Measurements from ENCODE around the gene POF1B.
"Not testable (repeated sequence)": the region's sequence is repeated elsewhere in the genome, so short reads cannot be mapped to it uniquely, and the experiment has no call there.

Gene POF1B, protein sequence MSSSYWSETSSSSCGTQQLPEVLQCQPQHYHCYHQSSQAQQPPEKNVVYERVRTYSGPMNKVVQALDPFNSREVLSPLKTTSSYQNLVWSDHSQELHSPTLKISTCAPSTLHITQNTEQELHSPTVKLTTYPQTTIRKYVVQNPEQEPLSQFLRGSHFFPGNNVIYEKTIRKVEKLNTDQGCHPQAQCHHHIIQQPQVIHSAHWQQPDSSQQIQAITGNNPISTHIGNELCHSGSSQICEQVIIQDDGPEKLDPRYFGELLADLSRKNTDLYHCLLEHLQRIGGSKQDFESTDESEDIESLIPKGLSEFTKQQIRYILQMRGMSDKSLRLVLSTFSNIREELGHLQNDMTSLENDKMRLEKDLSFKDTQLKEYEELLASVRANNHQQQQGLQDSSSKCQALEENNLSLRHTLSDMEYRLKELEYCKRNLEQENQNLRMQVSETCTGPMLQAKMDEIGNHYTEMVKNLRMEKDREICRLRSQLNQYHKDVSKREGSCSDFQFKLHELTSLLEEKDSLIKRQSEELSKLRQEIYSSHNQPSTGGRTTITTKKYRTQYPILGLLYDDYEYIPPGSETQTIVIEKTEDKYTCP

DNA sequence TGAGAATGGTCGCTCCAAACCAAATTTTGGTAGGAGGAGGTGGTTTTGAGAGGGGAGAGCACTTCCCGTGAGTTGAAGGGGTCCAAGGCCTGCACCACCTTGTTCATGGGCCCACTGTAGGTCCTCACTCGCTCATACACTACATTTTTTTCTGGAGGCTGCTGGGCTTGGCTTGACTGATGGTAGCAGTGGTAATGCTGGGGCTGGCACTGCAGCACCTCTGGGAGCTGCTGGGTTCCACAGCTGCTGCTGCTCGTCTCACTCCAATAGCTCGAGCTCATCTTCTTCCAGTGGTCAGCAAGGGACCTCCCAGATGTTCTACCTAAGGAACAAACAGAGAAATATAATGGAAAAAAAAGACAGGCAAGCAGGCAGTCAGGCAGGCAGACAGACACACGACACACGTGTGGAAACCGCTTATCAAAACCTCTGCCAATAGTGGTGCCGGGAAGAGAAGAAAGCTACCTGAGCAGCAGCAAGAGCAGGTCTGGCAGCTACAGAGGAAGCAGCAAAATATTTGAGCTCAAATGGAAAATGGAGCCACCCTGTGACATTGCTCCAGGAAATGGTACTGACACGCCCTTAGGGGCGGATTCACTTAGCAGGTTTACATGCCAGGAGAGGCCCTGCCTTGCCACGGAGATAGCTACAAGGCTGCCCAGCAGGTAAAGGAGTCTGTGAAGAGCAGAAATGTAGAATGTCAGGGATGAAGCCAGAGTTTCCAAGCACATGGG lies at the start of gene POF1B:
Gene POF1B, minus strand, starts transcription at position 492 of the 734 bp plus-strand sequence. Its CDS starts 211 bp downstream, at position 281.
- DNase-seq: no peak

DNA sequence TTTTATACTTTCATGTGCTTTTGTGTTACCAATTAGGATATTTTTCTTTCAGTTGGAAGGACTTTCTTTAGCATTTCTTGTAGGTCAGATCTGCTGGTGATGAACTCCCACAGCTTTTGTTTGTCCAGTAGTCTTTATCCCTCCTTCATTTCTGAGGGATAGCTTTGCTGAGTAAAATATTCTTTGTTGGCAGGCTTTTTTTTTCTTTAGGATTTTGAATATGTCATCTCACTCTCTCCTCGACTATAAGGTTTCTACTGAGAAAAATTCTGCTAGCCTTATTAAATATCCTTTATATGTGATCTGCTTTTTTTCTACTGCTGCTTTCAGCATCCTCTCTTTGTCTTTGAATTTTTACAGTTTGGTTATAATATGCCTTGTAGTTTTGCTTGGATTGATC lies 49.6 kb upstream of the POF1B start:
- no peak for DNase-seq

DNA sequence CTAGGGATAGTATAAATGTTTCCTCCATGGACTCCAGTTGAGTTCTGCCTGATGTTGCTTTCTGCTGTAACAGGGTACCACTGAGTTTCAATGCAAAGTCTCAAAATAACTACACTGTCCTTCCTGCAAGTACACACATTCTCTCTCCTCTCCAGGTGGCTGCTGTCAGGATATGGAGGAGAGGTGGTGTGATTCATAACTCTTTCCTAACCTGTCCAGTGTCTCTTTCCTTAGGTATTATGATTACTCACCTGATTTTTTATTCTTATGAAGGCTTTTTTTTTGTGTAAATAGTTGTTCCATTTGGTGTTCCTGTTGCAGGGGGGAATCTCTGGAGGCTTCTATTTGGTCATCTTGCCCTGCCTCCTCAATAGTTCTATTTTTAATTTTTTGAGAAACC lies 39.8 kb upstream of the POF1B start:
- DNase-seq: no peak

DNA sequence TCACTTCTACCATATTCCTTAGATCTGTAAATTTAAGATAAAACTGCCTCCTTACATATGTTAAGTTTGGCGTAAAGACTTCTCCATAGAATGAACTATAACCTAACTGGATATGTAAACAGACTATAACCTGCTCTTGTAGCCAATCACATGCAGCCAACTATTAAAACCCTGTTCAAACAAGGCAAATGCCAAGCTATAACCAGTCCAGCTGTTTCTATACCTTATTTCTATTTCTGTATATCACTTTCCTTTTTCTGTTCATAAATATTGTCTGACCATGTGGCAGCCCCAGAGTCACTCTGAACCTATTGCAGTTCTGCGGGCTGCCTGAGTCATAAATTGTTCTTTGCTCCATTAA lies 12.4 kb upstream of the POF1B start:
- DNase-seq: no peak

DNA sequence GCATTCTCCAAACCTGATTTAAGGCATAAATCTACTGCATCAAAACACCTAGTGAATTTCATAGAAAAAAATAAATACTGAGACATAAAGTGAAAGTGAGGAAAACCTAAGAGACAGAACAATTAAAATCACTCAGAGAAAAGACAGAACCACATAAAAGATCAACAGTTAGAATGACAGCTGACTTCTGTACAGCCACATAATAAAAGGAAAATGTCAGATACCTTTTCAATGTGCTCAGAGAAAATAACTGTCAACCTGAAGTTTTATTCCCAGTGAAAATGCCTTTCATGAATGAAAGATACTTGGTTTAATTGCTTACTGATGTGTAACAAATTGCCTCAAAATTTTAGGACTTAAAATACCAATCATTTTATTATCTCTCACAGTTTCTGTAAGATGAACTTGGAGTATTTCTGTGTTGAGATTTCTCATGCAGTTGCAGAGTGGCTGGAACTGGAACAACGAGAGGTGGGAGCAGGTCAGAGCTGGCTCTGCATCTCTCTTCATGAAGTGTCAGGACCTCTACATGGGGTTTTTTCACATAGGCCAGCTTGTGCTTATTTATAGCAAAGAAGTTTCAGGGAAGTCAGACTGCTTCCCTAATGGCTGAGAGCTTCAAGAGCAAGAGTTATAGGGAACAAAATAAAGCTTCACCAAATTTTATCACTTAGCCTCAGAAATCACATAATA lies 11.9 kb upstream of the POF1B start:
- no peak for DNase-seq

DNA sequence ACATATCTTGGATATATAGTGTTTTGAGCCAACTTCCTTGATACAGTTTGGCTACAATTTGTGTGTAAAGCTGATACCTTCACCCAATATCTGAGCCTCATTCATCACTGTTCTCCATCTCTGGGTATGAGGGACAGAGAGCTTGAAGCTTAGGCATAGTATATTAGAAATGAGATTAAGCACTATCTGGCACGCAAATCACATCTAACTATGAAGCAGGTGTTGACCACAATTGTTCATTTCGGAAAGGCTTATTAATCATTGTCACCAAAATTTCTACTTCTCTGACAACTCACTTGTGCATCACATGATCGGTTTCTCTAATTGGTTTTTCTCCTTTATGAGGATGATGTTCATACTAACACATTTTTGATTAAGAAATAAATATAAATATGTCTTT lies 2.1 kb upstream of the POF1B start:
- no peak for DNase-seq

DNA sequence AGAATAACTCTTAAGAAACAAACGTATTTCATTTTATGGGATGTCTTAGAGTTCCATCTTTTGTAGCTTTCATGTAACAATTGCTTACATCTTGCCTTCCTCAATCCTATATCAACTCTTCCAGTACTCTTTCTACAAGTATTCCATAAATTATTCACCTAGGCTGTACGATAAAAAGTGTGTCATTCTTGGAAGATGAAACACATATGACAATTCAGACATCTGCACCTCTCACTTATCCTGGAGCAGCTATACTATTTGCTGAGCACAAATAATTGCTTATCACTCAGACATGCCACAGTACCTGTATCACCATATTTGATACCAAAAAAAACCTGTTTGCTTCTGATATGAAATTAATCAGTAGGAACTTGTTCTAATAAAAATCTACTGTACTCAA lies 1.0 kb downstream of the POF1B start:
- DNase-seq: no peak

DNA sequence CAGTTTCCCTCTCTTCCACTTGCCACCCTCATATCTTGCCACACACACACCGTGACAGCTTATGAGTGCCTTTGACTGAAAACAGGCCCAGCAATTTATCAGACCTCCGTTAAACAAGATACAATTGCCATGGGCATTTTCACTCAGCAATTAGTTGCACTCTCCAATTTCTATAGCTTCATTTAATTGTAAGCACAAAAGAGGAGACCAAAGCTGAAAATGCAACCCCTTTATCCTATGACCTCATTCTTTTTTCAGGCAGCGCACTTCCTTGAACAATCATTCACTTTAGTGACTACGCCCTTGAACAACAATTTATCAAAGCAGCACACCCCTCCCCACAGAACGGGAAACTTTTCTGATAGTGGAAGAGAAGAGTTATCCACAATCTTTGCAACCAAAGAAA lies 4.1 kb downstream of the POF1B start:
- DNase-seq: no peak

DNA sequence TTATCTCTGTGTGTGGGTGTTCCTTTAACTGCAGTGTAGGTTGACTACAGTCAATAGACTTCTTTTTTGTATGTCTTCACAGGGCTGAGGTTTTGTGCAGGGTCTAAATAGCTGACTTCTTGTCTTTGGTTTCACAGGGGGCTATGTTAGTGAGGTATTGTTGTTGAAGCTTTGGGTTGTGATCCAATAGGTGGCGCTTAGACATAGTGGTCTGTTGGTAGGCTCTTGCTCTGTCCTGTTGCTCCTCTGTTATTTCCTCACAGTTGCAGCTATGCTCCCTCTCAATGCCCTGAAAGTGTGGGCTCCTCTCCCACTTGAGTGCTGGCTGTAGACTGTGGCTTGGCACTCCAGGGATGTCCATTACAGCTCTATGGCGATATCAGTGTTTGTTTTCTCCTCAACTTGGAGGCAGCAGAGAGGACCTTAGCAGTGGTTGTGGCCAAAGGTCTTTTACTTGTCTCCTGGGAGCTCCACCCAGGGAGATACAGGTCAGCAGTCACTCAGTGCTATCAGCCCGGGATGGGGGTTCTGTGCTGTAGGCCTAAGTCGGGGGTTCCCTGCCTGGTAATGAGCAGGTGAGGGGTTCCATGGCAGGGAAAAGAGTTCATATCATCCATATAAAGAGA lies 14.0 kb downstream of the POF1B start:
- DNase-seq: no peak

DNA sequence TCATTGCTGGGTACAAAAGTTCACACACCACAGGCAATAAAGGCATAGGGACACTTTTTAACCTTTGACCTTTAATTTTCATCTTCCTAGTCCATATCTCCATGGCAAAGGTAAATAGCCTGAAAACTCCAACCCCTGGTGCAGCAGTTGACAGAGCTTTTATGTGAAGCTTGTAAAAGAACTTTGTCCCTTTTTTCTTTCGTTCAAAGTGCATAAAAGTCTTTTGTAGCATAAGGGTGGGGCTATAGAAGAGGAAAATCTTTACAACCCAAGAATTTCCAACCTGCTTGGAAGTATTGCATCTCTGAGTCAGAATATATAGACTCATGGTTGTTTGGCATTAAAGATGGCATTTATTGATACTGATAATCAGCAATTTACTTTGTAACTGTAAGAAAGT lies 20.4 kb downstream of the POF1B start:
- no peak for DNase-seq

DNA sequence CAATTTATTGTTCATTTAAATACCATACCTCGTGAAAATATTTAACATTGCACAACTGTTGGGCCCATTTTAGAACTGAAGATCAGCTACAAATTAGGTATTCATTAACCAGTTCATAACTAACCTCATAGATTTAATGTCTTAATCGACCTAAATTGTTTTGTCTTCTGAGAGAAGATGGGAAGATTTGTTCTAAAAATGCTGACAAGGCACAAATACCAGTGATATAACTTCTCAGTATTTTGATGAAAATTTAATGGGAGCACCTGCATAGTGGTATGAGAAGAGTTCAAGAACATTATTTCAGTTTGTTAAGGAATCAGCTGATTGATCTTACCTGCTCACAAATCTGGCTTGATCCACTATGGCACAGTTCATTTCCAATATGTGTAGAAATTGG lies 33.9 kb downstream of the POF1B start:
- no peak for DNase-seq

DNA sequence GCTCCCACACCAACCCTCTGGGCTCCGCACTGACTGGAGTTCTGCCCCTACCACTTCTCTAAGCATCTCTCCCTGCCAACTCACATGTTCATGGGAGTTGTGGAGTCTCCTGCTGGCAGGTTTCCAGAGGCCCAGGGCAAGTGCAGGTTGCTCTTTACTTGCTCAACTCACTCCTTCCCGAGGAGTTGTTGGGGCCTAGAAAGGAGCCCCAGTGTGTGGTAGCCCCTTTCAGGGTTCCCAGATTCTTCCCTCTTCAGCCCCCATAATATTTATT lies 52.5 kb downstream of the POF1B start:
- DNase-seq: no peak

DNA sequence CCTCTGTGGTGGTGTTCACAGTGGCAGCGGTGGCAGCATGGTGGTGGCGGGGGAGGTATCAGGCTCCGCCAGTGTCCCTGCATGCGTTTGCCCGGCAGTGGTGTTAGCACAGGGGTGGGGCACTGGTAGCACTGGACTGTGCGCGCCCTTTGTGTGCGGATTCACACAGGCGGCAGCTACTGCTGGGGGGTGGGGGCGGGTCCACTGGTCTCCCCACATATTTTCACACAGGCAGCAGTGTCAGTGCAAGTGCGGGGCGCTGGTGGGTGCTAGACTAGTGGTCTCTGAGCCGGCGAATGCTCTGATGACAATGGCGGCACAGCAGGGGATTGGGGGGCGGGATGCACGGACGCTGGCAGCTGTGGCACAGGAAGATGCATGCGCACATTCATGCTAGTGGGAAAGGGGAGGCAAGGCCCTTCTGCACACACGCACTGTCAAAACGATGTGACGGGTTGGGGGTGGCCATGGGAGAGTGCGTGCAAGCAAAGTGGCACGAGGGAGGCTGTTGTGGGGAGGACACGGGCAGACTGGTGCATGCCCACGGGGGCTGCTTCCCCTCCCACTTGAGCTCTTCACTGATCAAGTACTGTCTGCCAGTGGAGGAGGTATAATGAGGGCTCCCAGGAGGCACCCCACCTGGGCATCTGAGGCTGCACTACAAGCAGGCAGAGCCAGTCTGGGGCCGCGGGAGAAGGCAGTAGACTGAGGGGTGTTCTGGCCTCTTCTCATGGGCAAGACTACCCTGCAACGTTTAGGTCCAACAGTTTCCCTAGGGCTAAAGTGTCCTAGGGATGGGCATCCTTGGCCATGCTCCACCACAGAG lies 53.0 kb downstream of the POF1B start:
- DNase-seq: no peak

DNA sequence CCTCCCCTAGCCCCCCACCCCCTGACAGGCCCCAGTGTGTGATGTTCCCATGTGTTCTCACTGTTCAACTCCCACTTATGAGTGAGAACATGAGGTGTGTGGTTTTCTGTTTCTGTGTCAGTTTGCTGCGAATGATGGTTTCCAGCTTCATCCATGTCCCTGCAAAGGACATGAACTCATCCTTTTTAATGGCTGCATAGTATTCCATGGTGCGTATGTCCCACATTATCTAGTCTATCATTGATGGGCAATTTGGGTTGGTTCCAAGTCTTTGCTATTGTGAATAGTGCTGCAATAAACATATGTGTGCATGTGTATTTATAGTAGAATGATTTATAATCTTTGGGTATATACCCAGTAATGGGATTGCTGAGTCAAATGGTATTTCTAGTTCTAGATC lies 68.1 kb downstream of the POF1B start:
- not testable (repeated sequence) for DNase-seq

DNA sequence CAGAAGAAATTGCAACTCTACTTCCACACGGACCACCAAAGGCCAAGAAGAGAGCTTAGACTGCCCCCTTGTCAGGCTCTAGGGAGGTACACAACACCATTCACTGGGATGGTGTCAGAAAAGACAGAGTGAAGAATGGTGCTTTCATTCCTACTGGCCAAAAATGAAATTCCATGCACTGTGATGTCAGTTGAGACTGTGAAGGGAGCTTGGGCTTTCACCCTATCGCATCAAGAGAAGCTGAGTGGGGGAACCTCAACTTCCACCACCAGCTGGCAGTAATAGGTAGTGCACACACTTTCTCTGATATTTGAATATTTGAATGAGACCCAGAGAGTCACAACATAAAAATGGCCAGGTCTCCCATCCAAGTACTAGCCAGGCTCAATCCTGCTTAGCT lies 69.7 kb downstream of the POF1B start:
- no peak for DNase-seq

DNA sequence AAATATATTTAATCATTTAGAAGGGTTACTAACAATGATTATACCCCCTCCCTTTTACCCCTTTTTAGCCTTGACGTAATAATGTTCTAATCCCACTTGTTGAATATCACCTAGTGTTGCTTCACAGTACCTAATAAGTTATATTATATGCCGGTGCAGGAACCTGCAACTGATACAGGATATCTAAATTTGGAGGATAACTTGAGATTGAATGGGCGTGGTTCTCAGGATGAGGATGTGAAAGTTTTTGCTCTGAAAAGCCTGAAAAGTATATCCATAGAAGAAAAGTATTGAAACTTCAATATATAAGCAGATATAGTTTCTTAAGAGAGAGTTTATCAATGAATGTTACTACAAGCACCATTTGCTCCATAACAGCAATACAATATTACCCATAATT lies 75.9 kb downstream of the POF1B start:
- DNase-seq: no peak

DNA sequence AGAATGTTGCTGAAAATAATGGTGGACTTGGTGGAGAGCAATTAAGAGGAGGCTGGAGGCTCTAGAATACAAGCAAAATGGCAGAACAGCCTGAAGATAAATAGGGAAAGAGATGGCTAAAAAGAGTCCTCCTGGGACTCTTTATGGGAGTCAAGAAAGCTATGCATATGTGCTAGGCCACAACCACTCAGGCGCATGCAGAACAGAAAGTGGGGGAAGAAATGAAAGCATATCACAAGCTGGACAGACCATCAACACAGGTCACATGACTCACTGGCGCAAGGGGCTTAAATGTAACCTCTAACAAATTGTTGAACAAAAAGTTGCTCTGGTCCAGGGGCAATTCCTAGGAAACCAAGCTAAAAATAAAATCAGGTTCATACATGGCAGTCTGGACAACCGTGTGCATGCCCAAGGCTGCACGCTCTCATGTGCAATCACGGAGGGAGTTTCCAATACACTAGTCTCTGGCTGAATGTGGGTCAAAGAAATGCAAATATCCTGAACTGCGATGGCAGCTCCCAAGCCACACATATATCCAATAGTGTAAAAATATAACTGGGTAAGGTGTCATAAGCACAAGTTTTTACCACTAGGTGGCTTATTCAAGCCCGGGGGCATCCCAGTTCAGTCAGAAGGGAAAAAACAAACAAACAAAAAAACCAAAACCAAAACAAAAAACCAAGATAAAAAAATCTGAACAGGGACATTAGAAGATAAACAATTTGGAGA lies 90.3 kb downstream of the POF1B start:
- no peak for DNase-seq

DNA sequence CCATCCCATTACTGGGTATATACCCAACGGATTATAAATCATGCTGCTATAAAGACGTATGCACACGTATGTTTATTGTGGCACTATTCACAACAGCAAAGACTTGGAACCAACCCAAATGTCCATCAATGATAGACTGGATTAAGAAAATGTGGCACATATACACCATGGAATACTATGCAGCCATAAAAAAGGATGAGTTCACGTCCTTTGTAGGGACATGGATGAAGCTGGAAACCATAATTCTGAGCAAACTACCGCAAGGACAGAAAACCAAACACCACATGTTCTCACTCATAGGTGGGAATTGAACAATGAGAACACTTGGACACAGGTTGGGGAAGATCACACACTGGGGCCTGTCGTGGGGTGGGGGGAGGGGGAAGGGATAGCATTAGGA lies 94.2 kb downstream of the POF1B start:
- DNase-seq: not testable (repeated sequence)

DNA sequence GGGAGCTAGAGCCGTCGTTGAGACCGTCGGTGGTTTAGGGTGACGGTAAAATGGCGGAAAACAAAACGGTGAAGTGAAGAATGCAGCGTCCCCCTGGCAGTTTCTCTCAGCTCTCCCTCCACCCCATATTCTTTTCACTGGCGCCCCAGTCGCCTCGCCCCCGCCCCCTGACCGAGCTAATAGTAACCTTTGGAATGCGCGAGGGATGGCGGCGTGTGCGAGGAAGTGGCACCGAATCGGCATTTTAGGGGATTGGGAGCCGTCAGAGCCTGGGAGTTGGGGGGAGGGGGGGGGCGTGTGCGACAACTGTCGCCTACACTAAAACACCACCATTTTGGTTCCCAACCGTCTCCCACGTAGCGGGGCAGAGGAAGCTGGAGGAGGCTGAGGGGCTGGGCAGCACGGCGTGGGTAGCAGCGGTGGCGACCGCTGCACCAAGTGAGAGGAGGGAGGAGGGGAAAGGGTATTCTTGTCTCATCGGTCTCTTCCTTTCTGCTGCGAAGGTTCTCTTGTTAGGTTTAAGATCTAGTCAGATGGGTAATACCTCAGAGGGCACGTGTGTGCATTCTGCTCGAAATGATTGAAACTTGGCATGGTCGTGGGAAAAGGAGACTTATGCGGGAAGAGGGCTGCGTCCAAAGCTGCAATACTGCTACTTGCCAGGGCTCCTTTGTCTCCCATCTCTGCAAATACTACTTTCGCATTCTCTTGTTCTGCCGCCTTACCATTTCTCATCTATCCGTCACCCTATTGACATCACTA lies 134.8 kb downstream of the POF1B start:
- no peak for DNase-seq

DNA sequence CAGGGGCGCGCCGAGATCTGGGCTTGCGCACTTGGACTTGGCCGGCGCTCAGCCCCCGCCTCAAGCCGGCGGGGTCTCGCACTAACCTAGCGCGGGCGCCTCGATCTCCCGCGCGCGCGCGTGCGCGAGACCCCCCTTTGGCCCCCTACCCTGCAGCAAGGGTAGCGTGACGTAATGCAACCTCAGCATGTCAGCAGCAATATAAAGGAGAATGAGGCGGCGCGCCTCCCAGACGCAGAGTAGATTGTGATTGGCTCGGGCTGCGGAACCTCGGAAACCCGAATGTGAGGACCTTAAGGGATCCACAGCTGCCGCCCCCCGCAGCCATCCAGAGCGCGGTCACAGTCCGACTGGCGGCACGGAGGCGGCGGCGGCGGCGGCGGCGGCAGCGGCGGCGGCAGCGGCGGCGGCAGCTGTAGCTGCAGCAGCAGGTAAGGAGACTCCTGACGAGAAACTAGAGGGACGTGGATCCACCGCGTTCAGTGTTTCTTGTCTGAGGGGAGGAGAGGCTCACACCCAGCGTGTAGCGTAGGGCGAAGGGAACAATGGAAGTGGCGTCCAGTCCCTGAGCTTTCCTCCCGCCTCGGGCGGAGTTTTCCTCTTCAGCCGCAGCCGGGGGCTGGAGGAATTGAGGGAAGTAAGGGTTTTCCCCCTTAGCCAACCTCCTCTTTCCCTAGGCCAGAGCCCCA lies 135.6 kb downstream of the POF1B start, which contains the start of the genes SATL1 and ZNF711:
Gene SATL1, minus strand, starts transcription at position 19 of the 689 bp plus-strand sequence. CDS start 134,811 bp downstream, outside the sequence.
Gene ZNF711, plus strand, starts transcription at position 231 of the 689 bp plus-strand sequence. CDS start 3,582 bp downstream, outside the sequence.
- DNase-seq: no peak
